ENCODE data around the gene PAIP2. TPM values are rescaled to one million over a fixed set of nuclear protein-coding genes. Genes with fewer than 3 reads are reported as not detected.
A peak's percentile ranks its signal among the peaks of the same experiment; 100 is the strongest.

PAIP2 gene
- total RNA-seq (62.1 and 65.3 TPM in 2 replicates), polyA plus RNA-seq (77.5 and 86.3 TPM in 2 replicates)

- peaks cover 45% of the 10 kb centered on the region for H3K79me2 ChIP-seq
- peaks cover 45% of the 10 kb centered on the region for H4K20me1 ChIP-seq (ENCODE audit: insufficient read depth, poor library complexity, severe bottlenecking)
- peak within 1 kb of the TSS; percentile 98 for H3K27ac ChIP-seq
- TF ChIP-seq EZH2 (IDR thresholded peaks at IDR 0.05; ENCODE audit: borderline replicate concordance): no peak
- TF ChIP-seq, protein P1, sequence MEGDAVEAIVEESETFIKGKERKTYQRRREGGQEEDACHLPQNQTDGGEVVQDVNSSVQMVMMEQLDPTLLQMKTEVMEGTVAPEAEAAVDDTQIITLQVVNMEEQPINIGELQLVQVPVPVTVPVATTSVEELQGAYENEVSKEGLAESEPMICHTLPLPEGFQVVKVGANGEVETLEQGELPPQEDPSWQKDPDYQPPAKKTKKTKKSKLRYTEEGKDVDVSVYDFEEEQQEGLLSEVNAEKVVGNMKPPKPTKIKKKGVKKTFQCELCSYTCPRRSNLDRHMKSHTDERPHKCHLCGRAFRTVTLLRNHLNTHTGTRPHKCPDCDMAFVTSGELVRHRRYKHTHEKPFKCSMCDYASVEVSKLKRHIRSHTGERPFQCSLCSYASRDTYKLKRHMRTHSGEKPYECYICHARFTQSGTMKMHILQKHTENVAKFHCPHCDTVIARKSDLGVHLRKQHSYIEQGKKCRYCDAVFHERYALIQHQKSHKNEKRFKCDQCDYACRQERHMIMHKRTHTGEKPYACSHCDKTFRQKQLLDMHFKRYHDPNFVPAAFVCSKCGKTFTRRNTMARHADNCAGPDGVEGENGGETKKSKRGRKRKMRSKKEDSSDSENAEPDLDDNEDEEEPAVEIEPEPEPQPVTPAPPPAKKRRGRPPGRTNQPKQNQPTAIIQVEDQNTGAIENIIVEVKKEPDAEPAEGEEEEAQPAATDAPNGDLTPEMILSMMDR (IDR thresholded peaks at IDR 0.05; ENCODE audit: poor library complexity): peak; percentile 87
- peak within 1 kb of the TSS; percentile 36 for H2AFZ ChIP-seq
- no peaks in the 10 kb centered on the region for H3K9me2 ChIP-seq (replicated peaks; ENCODE audit: insufficient read depth)
- H3K4me1 ChIP-seq (ENCODE audit: insufficient read depth): peaks cover 18% of the 10 kb centered on the region
- H3K27me3 ChIP-seq: no peaks in the 10 kb centered on the region
- under 1% methylated on average over 57 of the region's 66 CpGs for WGBS (ENCODE audit: low lambda C conversion rate, missing lambda C conversion rate)
- DNase-seq (ENCODE audit: low spot score): peak; percentile 98
- H3K4me3 ChIP-seq: peak within 1 kb of the TSS; percentile 50
- no peaks in the 10 kb centered on the region for H3K9me3 ChIP-seq (ENCODE audit: low read depth)
- H3K36me3 ChIP-seq (replicated peaks; ENCODE audit: insufficient read depth, low read depth): no peaks in the 10 kb centered on the region
- peak within 1 kb of the TSS; percentile 90 for H3K4me2 ChIP-seq
Observed at GRCh38 chr5:139341689-139342422, at the start of gene PAIP2. TSS of gene PAIP2 (plus strand) at chr5:139341854. CDS start at chr5:139363785, 21,931 bp downstream.

DNA sequence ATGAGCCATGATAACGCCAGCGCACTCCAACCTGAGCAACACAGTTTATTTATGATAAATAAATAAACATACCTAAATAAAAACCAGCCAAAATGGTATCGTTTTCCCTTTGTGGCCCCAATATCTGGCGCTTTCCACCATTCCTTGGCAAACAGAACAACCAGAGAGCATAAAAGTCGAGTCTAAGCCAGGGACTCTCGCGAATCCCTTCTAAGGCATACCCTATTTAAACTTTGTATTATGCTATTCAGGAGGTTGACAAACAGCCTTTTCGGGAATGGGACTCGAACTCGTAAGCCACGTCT is 48.5 kb upstream of the PAIP2 start:
- peaks cover 35% of the 10 kb centered on the region for H4K20me1 ChIP-seq (ENCODE audit: insufficient read depth, poor library complexity, severe bottlenecking)
- peak overlapping the region; percentile 99 for H3K27ac ChIP-seq
- H3K79me2 ChIP-seq: peaks cover 38% of the 10 kb centered on the region
- WGBS (ENCODE audit: low lambda C conversion rate, missing lambda C conversion rate): 44% methylated on average over 11 of the region's 11 CpGs
- DNase-seq (ENCODE audit: low spot score): no peak
- peak overlapping the region; percentile 14 for H3K4me3 ChIP-seq
- no peaks in the 10 kb centered on the region for H3K36me3 ChIP-seq (replicated peaks; ENCODE audit: insufficient read depth, low read depth)
- H3K27me3 ChIP-seq: no peaks in the 10 kb centered on the region
- peaks cover 24% of the 10 kb centered on the region for H3K4me1 ChIP-seq (ENCODE audit: insufficient read depth)
- H3K4me2 ChIP-seq: peak overlapping the region; percentile 75
- H2AFZ ChIP-seq: peak overlapping the region; percentile 58
- TF ChIP-seq EZH2 (IDR thresholded peaks at IDR 0.05; ENCODE audit: borderline replicate concordance): no peak
- no peak for TF ChIP-seq EZH2phosphoT487 (IDR thresholded peaks at IDR 0.05; ENCODE audit: low read depth, severe bottlenecking, unreplicated experiment)
- TF ChIP-seq, protein P1 (IDR thresholded peaks at IDR 0.05; ENCODE audit: poor library complexity): no peak
- no peaks in the 10 kb centered on the region for H3K9me3 ChIP-seq (ENCODE audit: low read depth)
- no peaks in the 10 kb centered on the region for H3K9me2 ChIP-seq (replicated peaks; ENCODE audit: insufficient read depth)

DNA sequence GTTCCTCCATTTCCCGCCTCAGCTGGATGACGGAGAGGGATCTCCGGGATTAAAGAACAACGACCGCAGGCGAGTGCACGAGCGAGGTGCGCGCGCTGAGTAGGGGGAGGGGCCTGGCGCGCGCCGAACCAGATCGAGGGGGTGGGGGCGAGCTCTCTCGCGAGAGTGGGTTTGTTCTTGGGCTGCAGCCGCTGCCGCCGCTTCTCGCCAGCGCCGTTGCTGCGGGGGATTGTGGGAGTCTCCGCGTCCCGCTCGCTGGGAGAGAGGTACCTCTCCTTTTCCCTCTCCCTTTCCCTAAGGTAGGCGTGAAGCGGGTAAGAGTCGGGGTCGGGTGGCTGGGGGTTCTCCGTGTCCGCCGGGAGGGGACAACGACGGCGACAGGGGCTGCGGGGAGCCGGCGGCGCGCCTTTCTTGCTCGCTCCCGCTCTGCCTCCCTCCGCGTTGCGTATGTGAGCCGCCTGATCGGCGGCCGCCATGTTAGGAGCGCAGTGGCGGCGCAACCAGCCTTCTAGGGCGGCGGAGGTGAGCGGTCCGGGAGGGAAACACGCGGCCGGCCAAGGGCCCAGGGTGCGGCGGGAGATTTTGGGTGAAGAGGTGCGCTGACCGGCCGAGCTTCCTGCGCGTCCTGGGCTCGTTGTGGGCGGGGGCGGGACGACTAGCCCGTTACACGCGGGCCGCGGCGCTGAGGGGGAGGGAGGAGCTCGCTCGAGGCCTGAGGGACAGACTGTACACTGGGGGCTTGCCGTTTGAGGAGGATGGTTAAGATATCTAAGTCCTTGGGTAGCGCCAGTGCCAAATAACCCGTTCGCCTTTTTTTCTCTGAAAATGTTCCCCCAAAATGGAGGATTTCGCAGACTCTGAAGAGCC is 47.9 kb upstream of the PAIP2 start, which contains the start of gene MATR3:
Gene MATR3 (plus strand): TSS at position 234 of the 867 bp plus-strand sequence. CDS start 13,676 bp downstream, outside the sequence.
- Histone ChIP-seq H4K20me1 (ENCODE audit: insufficient read depth, poor library complexity, severe bottlenecking) (peaks cover 41% of the 10 kb centered on the region), H3K4me2 (peak within 1 kb of the TSS; percentile 75), H3K79me2 (peaks cover 44% of the 10 kb centered on the region), H3K9me2 (replicated peaks; ENCODE audit: insufficient read depth) (no peaks in the 10 kb centered on the region), H3K4me3 (peak within 1 kb of the TSS; percentile 91), H3K36me3 (replicated peaks; ENCODE audit: insufficient read depth, low read depth) (no peaks in the 10 kb centered on the region), H3K4me1 (ENCODE audit: insufficient read depth) (peaks cover 24% of the 10 kb centered on the region), H2AFZ (peak within 1 kb of the TSS; percentile 58), H3K9me3 (ENCODE audit: low read depth) (no peaks in the 10 kb centered on the region), H3K27me3 (no peaks in the 10 kb centered on the region), H3K27ac (peak within 1 kb of the TSS; percentile 99)
- DNase-seq (ENCODE audit: low spot score): peak; percentile 98
- WGBS (ENCODE audit: low lambda C conversion rate, missing lambda C conversion rate): 2% methylated on average over 61 of the region's 88 CpGs
- TF ChIP-seq EZH2phosphoT487 (IDR thresholded peaks at IDR 0.05; ENCODE audit: low read depth, severe bottlenecking, unreplicated experiment) (no peak), EZH2 (IDR thresholded peaks at IDR 0.05; ENCODE audit: borderline replicate concordance) (no peak)
- TF ChIP-seq, protein P1 (IDR thresholded peaks at IDR 0.05; ENCODE audit: poor library complexity): no peak
